Measurements from ENCODE around the gene GIPC3.

GIPC3 gene

GRCh38 chr19:3537438-3538240 lies 47.6 kb upstream of the GIPC3 start (continued):
- TF ChIP-seq ZNF280D (tag by site-specific recombination; IDR thresholded peaks at IDR 0.05) (peak; percentile 61; the same call in 1 of the 2 replicates), TSHZ1 (tag by site-specific recombination; IDR thresholded peaks at IDR 0.05; ENCODE audit: borderline replicate concordance) (no peak), ZNF311 (tag by site-specific recombination; IDR thresholded peaks at IDR 0.05; ENCODE audit: borderline replicate concordance) (no peak), ZNF449 (tag by site-specific recombination; IDR thresholded peaks at IDR 0.05) (no peak), ZNF114 (tag by site-specific recombination; IDR thresholded peaks at IDR 0.05) (no peak), ZNF391 (tag by site-specific recombination; IDR thresholded peaks at IDR 0.05; ENCODE audit: borderline replicate concordance, low read depth) (no peak), TCF7L2 (IDR thresholded peaks at IDR 0.05; ENCODE audit: borderline replicate concordance, low read depth, low read length) (no peak), ZNF239 (tag by site-specific recombination; IDR thresholded peaks at IDR 0.05) (0 out of 2 replicates have a peak, but pooled peaks have one; percentile 59), ZXDB (tag by site-specific recombination; IDR thresholded peaks at IDR 0.05) (0 out of 2 replicates have a peak, but pooled peaks have one; percentile 21), ZIC2 (tag by site-specific recombination; IDR thresholded peaks at IDR 0.05) (peak; percentile 34), ZNF292 (tag by site-specific recombination; IDR thresholded peaks at IDR 0.05; ENCODE audit: borderline replicate concordance, low read depth) (no peak), ZNF350 (tag by site-specific recombination; IDR thresholded peaks at IDR 0.05) (no peak), KLF8 (tag by site-specific recombination; IDR thresholded peaks at IDR 0.05) (peak; percentile 84; the same call in 1 of the 2 replicates)

GRCh38 chr19:3538258-3538929 lies 46.9 kb upstream of the GIPC3 start:
- ChIA-PET POLR2A (no interaction called here), CTCF (no interaction called here)
- Histone ChIP-seq H3K36me3 (ENCODE audit: control insufficient read depth in 2 of 2, insufficient read depth in 1 of 2, low read length in 2 of 2) (peaks cover 3 to 38% of the 10 kb centered on the region in 2 experiments; a peak in 2 of 3 replicates), H3K27ac (ENCODE audit: extremely low read depth, low read depth, low read length) (peak overlapping the region; percentile 1; the same call in 1 of the 2 replicates), H3K4me3 (ENCODE audit: low read depth, low read length) (no peak overlapping the region), H3K9me3 (ENCODE audit: control insufficient read depth, insufficient read depth, low read depth, low read length) (no peaks in the 10 kb centered on the region), H3K4me1 (ENCODE audit: control insufficient read depth, insufficient read depth, low read length) (no peaks in the 10 kb centered on the region)
- TF ChIP-seq ZNF623 (tag by site-specific recombination; IDR thresholded peaks at IDR 0.05) (no peak), SP7 (tag by site-specific recombination; IDR thresholded peaks at IDR 0.05) (0 out of 2 replicates have a peak, but pooled peaks have one; percentile 2), ZNF600 (tag by site-specific recombination; IDR thresholded peaks at IDR 0.05) (peak; percentile 49; the same call in 1 of the 2 replicates)
